DOHH2 (cell line): Measurements from ENCODE around the gene SNRK.

ENCODE experiments used
- EZH2phosphoT487 ChIP-seq: fragments of 200-600 bp; sonication (generic); IDR thresholded peaks from 2 replicates; pipeline ENCODE4 v1.6.1; 2017; ENCODE audit warnings: borderline replicate concordance, mild to moderate bottlenecking, antibody characterized with exemption, low read length, moderate library complexity, mixed read lengths
- TF ChIP-seq, protein P1 (sequence below): fragments of 200-600 bp; sonication (generic); IDR thresholded peaks from one replicate; pipeline ENCODE4 v1.5.1; 2014; ENCODE audit warnings: antibody characterized with exemption, mild to moderate bottlenecking, low read depth, low read length; ENCODE audit not compliant: poor library complexity, severe bottlenecking

DNA sequence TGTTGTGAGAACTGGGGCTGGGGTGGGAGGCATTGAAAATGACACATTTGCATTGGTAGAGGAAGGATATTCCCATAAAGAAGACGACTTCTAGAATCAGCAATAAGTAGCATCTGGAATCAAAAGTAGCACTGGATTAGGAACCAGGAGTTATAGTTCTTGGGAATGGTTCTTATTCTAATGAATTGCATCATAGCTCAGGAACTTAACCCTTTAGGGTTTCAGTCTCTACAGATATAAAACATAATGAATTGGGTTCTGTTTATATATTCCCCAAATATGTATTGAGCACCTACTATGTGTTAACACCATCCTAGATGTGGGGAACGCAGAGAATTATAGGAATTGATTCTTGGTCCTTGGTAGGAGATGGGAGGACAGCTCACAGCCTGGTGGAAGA, 16.3 kb upstream of the SNRK start:
- TF ChIP-seq, protein P1, sequence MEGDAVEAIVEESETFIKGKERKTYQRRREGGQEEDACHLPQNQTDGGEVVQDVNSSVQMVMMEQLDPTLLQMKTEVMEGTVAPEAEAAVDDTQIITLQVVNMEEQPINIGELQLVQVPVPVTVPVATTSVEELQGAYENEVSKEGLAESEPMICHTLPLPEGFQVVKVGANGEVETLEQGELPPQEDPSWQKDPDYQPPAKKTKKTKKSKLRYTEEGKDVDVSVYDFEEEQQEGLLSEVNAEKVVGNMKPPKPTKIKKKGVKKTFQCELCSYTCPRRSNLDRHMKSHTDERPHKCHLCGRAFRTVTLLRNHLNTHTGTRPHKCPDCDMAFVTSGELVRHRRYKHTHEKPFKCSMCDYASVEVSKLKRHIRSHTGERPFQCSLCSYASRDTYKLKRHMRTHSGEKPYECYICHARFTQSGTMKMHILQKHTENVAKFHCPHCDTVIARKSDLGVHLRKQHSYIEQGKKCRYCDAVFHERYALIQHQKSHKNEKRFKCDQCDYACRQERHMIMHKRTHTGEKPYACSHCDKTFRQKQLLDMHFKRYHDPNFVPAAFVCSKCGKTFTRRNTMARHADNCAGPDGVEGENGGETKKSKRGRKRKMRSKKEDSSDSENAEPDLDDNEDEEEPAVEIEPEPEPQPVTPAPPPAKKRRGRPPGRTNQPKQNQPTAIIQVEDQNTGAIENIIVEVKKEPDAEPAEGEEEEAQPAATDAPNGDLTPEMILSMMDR = no peak
- no peak for TF ChIP-seq EZH2phosphoT487
